ENCODE measurements around the gene TSHZ3.

The TSHZ3 gene

GRCh38 chr19:31319465-31319864, 29.8 kb downstream of the TSHZ3 start:
- no peak overlapping the region for H3K9ac ChIP-seq (ENCODE audit: low read length in 2 of 2)
- no peaks in the 10 kb centered on the region for H3K9me3 ChIP-seq (ENCODE audit: control insufficient read depth in 2 of 2, low read length in 2 of 2)
- H3K36me3 ChIP-seq (ENCODE audit: control insufficient read depth in 2 of 2, insufficient read depth in 2 of 2, low read length in 2 of 2), result peaks cover 2 to 7% of the 10 kb centered on the region in 2 donors
- no peaks in the 10 kb centered on the region for H3K27me3 ChIP-seq (ENCODE audit: control insufficient read depth in 1 of 2, insufficient read depth in 2 of 2, low read length in 2 of 2)
- H3K27ac ChIP-seq (ENCODE audit: low read length), result no peak overlapping the region
- no peak overlapping the region for H3K4me3 ChIP-seq (ENCODE audit: low read length in 2 of 2)
- H3K4me1 ChIP-seq (ENCODE audit: control insufficient read depth, insufficient read depth, low read length), result peaks cover 26% of the 10 kb centered on the region

- Histone ChIP-seq H3K27me3 (ENCODE audit: control insufficient read depth in 1 of 2, insufficient read depth in 2 of 2, low read length in 2 of 2) (no peaks in the 10 kb centered on the region), H3K36me3 (ENCODE audit: control insufficient read depth in 2 of 2, insufficient read depth in 2 of 2, low read length in 2 of 2) (peaks cover 2 to 7% of the 10 kb centered on the region in 2 donors), H3K9ac (ENCODE audit: low read length in 2 of 2) (no peak overlapping the region), H3K4me3 (ENCODE audit: low read length in 2 of 2) (no peak overlapping the region), H3K27ac (ENCODE audit: low read length) (no peak overlapping the region), H3K4me1 (ENCODE audit: control insufficient read depth, insufficient read depth, low read length) (peaks cover 26% of the 10 kb centered on the region), H3K9me3 (ENCODE audit: control insufficient read depth in 2 of 2, low read length in 2 of 2) (no peaks in the 10 kb centered on the region)
These were observed 30.3 kb downstream of the TSHZ3 start for GRCh38 chr19:31318790-31319425.

- H3K4me3 ChIP-seq (ENCODE audit: low read length in 2 of 2), result peak overlapping the region in 1 of 2 donors; percentile 8
- peaks cover 26% of the 10 kb centered on the region for H3K4me1 ChIP-seq (ENCODE audit: control insufficient read depth, insufficient read depth, low read length)
- H3K36me3 ChIP-seq (ENCODE audit: control insufficient read depth in 2 of 2, insufficient read depth in 2 of 2, low read length in 2 of 2), result peaks cover 5 to 9% of the 10 kb centered on the region in 2 donors
- H3K27ac ChIP-seq (ENCODE audit: low read length), result no peak overlapping the region
- no peaks in the 10 kb centered on the region for H3K27me3 ChIP-seq (ENCODE audit: control insufficient read depth in 1 of 2, insufficient read depth in 2 of 2, low read length in 2 of 2)
- H3K9me3 ChIP-seq (ENCODE audit: control insufficient read depth in 2 of 2, low read length in 2 of 2), result no peaks in the 10 kb centered on the region
- H3K9ac ChIP-seq (ENCODE audit: low read length in 2 of 2), result no peak overlapping the region
These were observed 31.7 kb downstream of the TSHZ3 start for GRCh38 chr19:31317570-31317969.

GRCh38 chr19:31317093-31317492, 32.1 kb downstream of the TSHZ3 start:
- Histone ChIP-seq H3K27me3 (ENCODE audit: control insufficient read depth in 1 of 2, insufficient read depth in 2 of 2, low read length in 2 of 2) (no peaks in the 10 kb centered on the region), H3K9ac (ENCODE audit: low read length in 2 of 2) (no peak overlapping the region), H3K9me3 (ENCODE audit: control insufficient read depth in 2 of 2, low read length in 2 of 2) (no peaks in the 10 kb centered on the region), H3K4me3 (ENCODE audit: low read length in 2 of 2) (peak overlapping the region in 1 of 2 donors; percentile 8), H3K4me1 (ENCODE audit: control insufficient read depth, insufficient read depth, low read length) (peaks cover 30% of the 10 kb centered on the region), H3K36me3 (ENCODE audit: control insufficient read depth in 2 of 2, insufficient read depth in 2 of 2, low read length in 2 of 2) (peaks cover 5 to 9% of the 10 kb centered on the region in 2 donors), H3K27ac (ENCODE audit: low read length) (no peak overlapping the region)

GRCh38 chr19:31316201-31316951, 32.9 kb downstream of the TSHZ3 start:
- H3K4me1 ChIP-seq (ENCODE audit: control insufficient read depth, insufficient read depth, low read length), result peaks cover 34% of the 10 kb centered on the region
- no peaks in the 10 kb centered on the region for H3K9me3 ChIP-seq (ENCODE audit: control insufficient read depth in 2 of 2, low read length in 2 of 2)
- H3K9ac ChIP-seq (ENCODE audit: low read length in 2 of 2), result no peak overlapping the region
- no peaks in the 10 kb centered on the region for H3K27me3 ChIP-seq (ENCODE audit: control insufficient read depth in 1 of 2, insufficient read depth in 2 of 2, low read length in 2 of 2)
- peaks cover 5 to 7% of the 10 kb centered on the region in 2 donors for H3K36me3 ChIP-seq (ENCODE audit: control insufficient read depth in 2 of 2, insufficient read depth in 2 of 2, low read length in 2 of 2)
- H3K4me3 ChIP-seq (ENCODE audit: low read length in 2 of 2), result peak overlapping the region; percentile 15 to 28
- peak overlapping the region; percentile 18 for H3K27ac ChIP-seq (ENCODE audit: low read length)

GRCh38 chr19:31315652-31316051, 33.6 kb downstream of the TSHZ3 start:
- peaks cover 34% of the 10 kb centered on the region for H3K4me1 ChIP-seq (ENCODE audit: control insufficient read depth, insufficient read depth, low read length)
- H3K4me3 ChIP-seq (ENCODE audit: low read length in 2 of 2), result no peak overlapping the region
- no peak overlapping the region for H3K9ac ChIP-seq (ENCODE audit: low read length in 2 of 2)
- H3K9me3 ChIP-seq (ENCODE audit: control insufficient read depth in 2 of 2, low read length in 2 of 2), result no peaks in the 10 kb centered on the region
- H3K27ac ChIP-seq (ENCODE audit: low read length), result no peak overlapping the region
- no peaks in the 10 kb centered on the region for H3K27me3 ChIP-seq (ENCODE audit: control insufficient read depth in 1 of 2, insufficient read depth in 2 of 2, low read length in 2 of 2)
- H3K36me3 ChIP-seq (ENCODE audit: control insufficient read depth in 2 of 2, insufficient read depth in 2 of 2, low read length in 2 of 2), result peaks cover 5% of the 10 kb centered on the region in 2 donors

- Histone ChIP-seq H3K4me3 (ENCODE audit: low read length in 2 of 2) (no peak overlapping the region), H3K27me3 (ENCODE audit: control insufficient read depth in 1 of 2, insufficient read depth in 2 of 2, low read length in 2 of 2) (no peaks in the 10 kb centered on the region), H3K9me3 (ENCODE audit: control insufficient read depth in 2 of 2, low read length in 2 of 2) (no peaks in the 10 kb centered on the region), H3K4me1 (ENCODE audit: control insufficient read depth, insufficient read depth, low read length) (peaks cover 34% of the 10 kb centered on the region), H3K36me3 (ENCODE audit: control insufficient read depth in 2 of 2, insufficient read depth in 2 of 2, low read length in 2 of 2) (peaks cover 2 to 5% of the 10 kb centered on the region in 2 donors), H3K9ac (ENCODE audit: low read length in 2 of 2) (no peak overlapping the region), H3K27ac (ENCODE audit: low read length) (no peak overlapping the region)
These were observed 34.2 kb downstream of the TSHZ3 start for GRCh38 chr19:31314849-31315629.

GRCh38 chr19:31314156-31314555, 35.1 kb downstream of the TSHZ3 start:
- Histone ChIP-seq H3K27ac (ENCODE audit: low read length) (no peak overlapping the region), H3K9me3 (ENCODE audit: control insufficient read depth in 2 of 2, low read length in 2 of 2) (no peaks in the 10 kb centered on the region), H3K36me3 (ENCODE audit: control insufficient read depth in 2 of 2, insufficient read depth in 2 of 2, low read length in 2 of 2) (peaks cover 2 to 5% of the 10 kb centered on the region in 2 donors), H3K4me1 (ENCODE audit: control insufficient read depth, insufficient read depth, low read length) (peaks cover 30% of the 10 kb centered on the region), H3K4me3 (ENCODE audit: low read length in 2 of 2) (no peak overlapping the region), H3K27me3 (ENCODE audit: control insufficient read depth in 1 of 2, insufficient read depth in 2 of 2, low read length in 2 of 2) (no peaks in the 10 kb centered on the region), H3K9ac (ENCODE audit: low read length in 2 of 2) (no peak overlapping the region)

GRCh38 chr19:31313291-31314030, 35.8 kb downstream of the TSHZ3 start:
- H3K4me1 ChIP-seq (ENCODE audit: control insufficient read depth, insufficient read depth, low read length), result peaks cover 25% of the 10 kb centered on the region
- no peak overlapping the region for H3K9ac ChIP-seq (ENCODE audit: low read length in 2 of 2)
- H3K36me3 ChIP-seq (ENCODE audit: control insufficient read depth in 2 of 2, insufficient read depth in 2 of 2, low read length in 2 of 2), result peaks cover 4 to 5% of the 10 kb centered on the region in 2 donors
- no peak overlapping the region for H3K27ac ChIP-seq (ENCODE audit: low read length)
- no peak overlapping the region for H3K4me3 ChIP-seq (ENCODE audit: low read length in 2 of 2)
- H3K9me3 ChIP-seq (ENCODE audit: control insufficient read depth in 2 of 2, low read length in 2 of 2), result no peaks in the 10 kb centered on the region
- no peaks in the 10 kb centered on the region for H3K27me3 ChIP-seq (ENCODE audit: control insufficient read depth in 1 of 2, insufficient read depth in 2 of 2, low read length in 2 of 2)

- H3K9ac ChIP-seq (ENCODE audit: low read length in 2 of 2), result no peak overlapping the region
These were observed 36.5 kb downstream of the TSHZ3 start for GRCh38 chr19:31312677-31313244.

More at GRCh38 chr19:31312677-31313244, 36.5 kb downstream of the TSHZ3 start:
- Histone ChIP-seq H3K4me3 (ENCODE audit: low read length in 2 of 2) (no peak overlapping the region), H3K27me3 (ENCODE audit: control insufficient read depth in 1 of 2, insufficient read depth in 2 of 2, low read length in 2 of 2) (no peaks in the 10 kb centered on the region), H3K27ac (ENCODE audit: low read length) (no peak overlapping the region), H3K9me3 (ENCODE audit: control insufficient read depth in 2 of 2, low read length in 2 of 2) (no peaks in the 10 kb centered on the region), H3K36me3 (ENCODE audit: control insufficient read depth in 2 of 2, insufficient read depth in 2 of 2, low read length in 2 of 2) (peaks cover 4 to 5% of the 10 kb centered on the region in 2 donors), H3K4me1 (ENCODE audit: control insufficient read depth, insufficient read depth, low read length) (peaks cover 25% of the 10 kb centered on the region)

Measured in stomach smooth muscle (tissue), 2 donors.